ENCODE results near the gene LMF1. TPM values are rescaled to one million over a fixed set of nuclear protein-coding genes. Genes with fewer than 3 reads are reported as not detected.

LMF1 gene
- total RNA-seq, 1 donor from 2014 or later: 26.9 TPM

GRCh38 chr16:1011316-1012082 is 40.7 kb upstream of the LMF1 start:
- Histone ChIP-seq H3K27me3 (no peaks in the 10 kb centered on the region), H3K9me3 (no peaks in the 10 kb centered on the region), H3K4me3 (no peak overlapping the region), H3K4me1 (peaks cover 0 to 6% of the 10 kb centered on the region in 2 donors), H3K36me3 (no peaks in the 10 kb centered on the region), H3K27ac (no peak overlapping the region)
- DNase-seq (ENCODE audit: low spot score in 2 of 2): no peak
- intact Hi-C loops (cut with DNase I): no loop called here
- TF ChIP-seq CTCF (IDR thresholded peaks at IDR 0.05): no peak

- TF ChIP-seq CTCF (IDR thresholded peaks at IDR 0.05): no peak
- H3K9me3 ChIP-seq: no peaks in the 10 kb centered on the region
- intact Hi-C loops (cut with DNase I): no loop called here
- DNase-seq (ENCODE audit: low spot score in 2 of 2): no peak
- no peaks in the 10 kb centered on the region for H3K27me3 ChIP-seq
- no peak overlapping the region for H3K4me3 ChIP-seq
- no peaks in the 10 kb centered on the region for H3K36me3 ChIP-seq
- H3K27ac ChIP-seq: no peak overlapping the region
- H3K4me1 ChIP-seq: peaks cover 0 to 6% of the 10 kb centered on the region in 2 donors
Measured at GRCh38 chr16:1010815-1011214, 40.0 kb upstream of the LMF1 start.

- no peaks in the 10 kb centered on the region for H3K27me3 ChIP-seq
- no peak overlapping the region for H3K27ac ChIP-seq
- H3K4me1 ChIP-seq: peaks cover 0 to 2% of the 10 kb centered on the region in 2 donors
- H3K4me3 ChIP-seq: no peak overlapping the region
- intact Hi-C loops (cut with DNase I): no loop called here
- no peaks in the 10 kb centered on the region for H3K9me3 ChIP-seq
- TF ChIP-seq CTCF (IDR thresholded peaks at IDR 0.05): no peak
- H3K36me3 ChIP-seq: no peaks in the 10 kb centered on the region
- DNase-seq (ENCODE audit: low spot score in 2 of 2): no peak
Measured at GRCh38 chr16:1010251-1010650, 39.5 kb upstream of the LMF1 start.

GRCh38 chr16:1009358-1010150 is 38.8 kb upstream of the LMF1 start:
- H3K27me3 ChIP-seq: no peaks in the 10 kb centered on the region
- no peak for TF ChIP-seq CTCF (IDR thresholded peaks at IDR 0.05)
- intact Hi-C loops (cut with DNase I): no loop called here
- H3K27ac ChIP-seq: no peak overlapping the region
- no peaks in the 10 kb centered on the region for H3K36me3 ChIP-seq
- H3K9me3 ChIP-seq: no peaks in the 10 kb centered on the region
- no peak overlapping the region for H3K4me3 ChIP-seq
- no peaks in the 10 kb centered on the region for H3K4me1 ChIP-seq
- DNase-seq (ENCODE audit: low spot score in 2 of 2): no peak

- Histone ChIP-seq H3K36me3 (no peaks in the 10 kb centered on the region), H3K9me3 (no peaks in the 10 kb centered on the region), H3K4me1 (peaks cover 0 to 4% of the 10 kb centered on the region in 2 donors), H3K27ac (no peak overlapping the region), H3K27me3 (no peaks in the 10 kb centered on the region), H3K4me3 (no peak overlapping the region)
- no peak for TF ChIP-seq CTCF (IDR thresholded peaks at IDR 0.05)
- no peak for DNase-seq (ENCODE audit: low spot score in 2 of 2)
- intact Hi-C loops (cut with DNase I): no loop called here
Measured at GRCh38 chr16:1008085-1008484, 37.3 kb upstream of the LMF1 start.

Measured in ascending aorta (tissue), 2 donors.